ENCODE measurements around the gene HSD17B8.

Gene HSD17B8

DNA sequence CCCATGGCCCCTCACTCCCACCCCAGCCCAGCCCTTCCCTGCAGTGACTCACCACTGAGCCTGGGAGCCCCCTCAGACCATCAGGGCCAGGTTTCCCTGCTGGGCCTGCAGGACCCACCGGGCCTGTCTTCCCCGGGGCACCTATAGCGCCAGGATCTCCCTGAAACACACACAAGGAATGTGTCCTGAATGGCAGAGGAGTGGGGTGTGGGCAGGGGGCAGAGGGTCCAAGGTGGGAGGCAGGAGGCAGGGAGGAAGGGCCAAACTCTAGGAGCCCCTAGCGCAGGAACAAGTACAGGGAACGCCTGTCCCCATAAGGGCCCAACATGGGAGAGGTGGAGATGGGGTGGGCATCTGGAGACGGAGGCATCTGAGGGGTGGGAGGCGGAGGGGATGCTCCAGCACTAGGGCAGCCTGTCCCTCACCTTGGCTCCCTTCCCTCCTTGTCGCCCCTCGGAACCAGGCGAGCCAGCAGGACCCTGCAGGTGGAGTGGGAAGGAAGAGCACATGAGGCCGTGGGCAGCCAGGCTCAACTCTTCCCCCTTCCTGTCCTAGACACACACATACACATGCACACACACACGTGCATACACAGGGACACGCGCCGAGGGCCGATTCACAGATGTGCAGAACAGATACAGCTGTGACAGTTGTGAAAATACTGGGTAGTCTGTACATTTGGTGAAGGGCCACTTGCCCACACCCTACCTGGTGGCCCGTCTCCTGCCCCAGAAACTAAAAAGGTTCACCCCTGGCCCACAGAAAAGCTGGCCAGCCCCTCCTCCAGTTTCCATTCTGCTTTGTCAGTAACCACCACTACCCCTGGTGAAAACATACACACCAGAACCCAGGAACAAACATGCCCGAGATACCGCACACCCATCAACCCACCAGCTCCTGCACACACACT lies 36.8 kb upstream of the HSD17B8 start:
- H3K36me3 ChIP-seq (replicated peaks; ENCODE audit: low read depth, low read length): no peaks in the 10 kb centered on the region
- H3K4me3 ChIP-seq (ENCODE audit: low read length): no peak overlapping the region
- H3K27ac ChIP-seq (ENCODE audit: low read length): no peak overlapping the region
- no peak overlapping the region for H3K4me2 ChIP-seq (ENCODE audit: low read length)
- H3K9ac ChIP-seq (ENCODE audit: low read length): no peak overlapping the region
- H3K4me1 ChIP-seq (ENCODE audit: low read length): peaks cover 17% of the 10 kb centered on the region
- no peak overlapping the region for H2AFZ ChIP-seq (ENCODE audit: low read depth, low read length)
- no peaks in the 10 kb centered on the region for H4K20me1 ChIP-seq (ENCODE audit: insufficient read depth, low read length)
- no peaks in the 10 kb centered on the region for H3K9me3 ChIP-seq (ENCODE audit: insufficient read depth, low read length)
- TF ChIP-seq, protein P1, sequence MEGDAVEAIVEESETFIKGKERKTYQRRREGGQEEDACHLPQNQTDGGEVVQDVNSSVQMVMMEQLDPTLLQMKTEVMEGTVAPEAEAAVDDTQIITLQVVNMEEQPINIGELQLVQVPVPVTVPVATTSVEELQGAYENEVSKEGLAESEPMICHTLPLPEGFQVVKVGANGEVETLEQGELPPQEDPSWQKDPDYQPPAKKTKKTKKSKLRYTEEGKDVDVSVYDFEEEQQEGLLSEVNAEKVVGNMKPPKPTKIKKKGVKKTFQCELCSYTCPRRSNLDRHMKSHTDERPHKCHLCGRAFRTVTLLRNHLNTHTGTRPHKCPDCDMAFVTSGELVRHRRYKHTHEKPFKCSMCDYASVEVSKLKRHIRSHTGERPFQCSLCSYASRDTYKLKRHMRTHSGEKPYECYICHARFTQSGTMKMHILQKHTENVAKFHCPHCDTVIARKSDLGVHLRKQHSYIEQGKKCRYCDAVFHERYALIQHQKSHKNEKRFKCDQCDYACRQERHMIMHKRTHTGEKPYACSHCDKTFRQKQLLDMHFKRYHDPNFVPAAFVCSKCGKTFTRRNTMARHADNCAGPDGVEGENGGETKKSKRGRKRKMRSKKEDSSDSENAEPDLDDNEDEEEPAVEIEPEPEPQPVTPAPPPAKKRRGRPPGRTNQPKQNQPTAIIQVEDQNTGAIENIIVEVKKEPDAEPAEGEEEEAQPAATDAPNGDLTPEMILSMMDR (IDR thresholded peaks at IDR 0.05; ENCODE audit: low read depth, low read length): no peak
- no peak for TF ChIP-seq EZH2phosphoT487 (IDR thresholded peaks at IDR 0.05; ENCODE audit: low read depth)
- H3K79me2 ChIP-seq (ENCODE audit: low read length): no peaks in the 10 kb centered on the region
- no peaks in the 10 kb centered on the region for H3K27me3 ChIP-seq (ENCODE audit: low read depth, low read length)

DNA sequence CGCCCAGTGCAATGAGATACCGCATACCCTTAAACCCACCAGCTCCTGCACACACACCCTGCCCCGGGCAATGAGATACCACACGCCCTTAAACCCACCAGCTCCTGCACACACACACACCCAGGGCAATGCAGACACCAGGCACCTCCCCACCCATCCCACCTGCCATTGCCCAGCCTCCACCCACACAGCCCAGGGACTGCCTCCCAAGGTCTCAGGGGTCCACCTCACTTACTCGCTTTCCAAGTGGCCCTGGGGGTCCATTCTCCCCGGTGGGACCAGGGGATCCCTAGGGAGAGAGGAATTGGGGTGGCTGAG lies 36.2 kb upstream of the HSD17B8 start:
- no peak for TF ChIP-seq EZH2phosphoT487 (IDR thresholded peaks at IDR 0.05; ENCODE audit: low read depth)
- TF ChIP-seq, protein P1 (IDR thresholded peaks at IDR 0.05; ENCODE audit: low read depth, low read length): no peak
- Histone ChIP-seq H3K4me2 (ENCODE audit: low read length) (no peak overlapping the region), H4K20me1 (ENCODE audit: insufficient read depth, low read length) (no peaks in the 10 kb centered on the region), H2AFZ (ENCODE audit: low read depth, low read length) (no peak overlapping the region), H3K36me3 (replicated peaks; ENCODE audit: low read depth, low read length) (no peaks in the 10 kb centered on the region), H3K9ac (ENCODE audit: low read length) (no peak overlapping the region), H3K9me3 (ENCODE audit: insufficient read depth, low read length) (no peaks in the 10 kb centered on the region), H3K27me3 (ENCODE audit: low read depth, low read length) (no peaks in the 10 kb centered on the region), H3K79me2 (ENCODE audit: low read length) (no peaks in the 10 kb centered on the region), H3K27ac (ENCODE audit: low read length) (no peak overlapping the region), H3K4me1 (ENCODE audit: low read length) (peaks cover 17% of the 10 kb centered on the region), H3K4me3 (ENCODE audit: low read length) (no peak overlapping the region)

DNA sequence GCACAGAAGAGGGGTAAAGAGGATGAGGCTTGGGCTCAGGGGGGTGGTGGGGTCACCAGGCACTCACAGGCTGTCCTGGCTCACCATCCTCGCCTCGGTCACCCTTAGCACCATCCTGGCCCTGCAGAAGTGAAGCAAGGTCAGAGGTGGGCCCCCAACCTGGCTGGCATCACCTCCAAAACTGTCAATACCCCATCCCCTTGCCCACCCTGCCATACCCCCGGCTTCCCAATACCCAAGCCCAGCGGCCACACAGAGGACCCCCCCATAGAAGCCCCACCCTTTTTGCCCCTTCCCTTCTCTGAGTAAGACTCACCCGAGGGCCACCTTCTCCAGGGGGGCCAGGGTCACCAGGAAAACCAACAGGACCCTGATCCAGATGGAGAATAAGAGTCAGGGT lies 35.8 kb upstream of the HSD17B8 start:
- no peaks in the 10 kb centered on the region for H3K79me2 ChIP-seq (ENCODE audit: low read length)
- no peaks in the 10 kb centered on the region for H4K20me1 ChIP-seq (ENCODE audit: insufficient read depth, low read length)
- H3K27me3 ChIP-seq (ENCODE audit: low read depth, low read length): no peaks in the 10 kb centered on the region
- no peaks in the 10 kb centered on the region for H3K9me3 ChIP-seq (ENCODE audit: insufficient read depth, low read length)
- no peak overlapping the region for H3K27ac ChIP-seq (ENCODE audit: low read length)
- no peak overlapping the region for H3K4me3 ChIP-seq (ENCODE audit: low read length)
- H3K36me3 ChIP-seq (replicated peaks; ENCODE audit: low read depth, low read length): no peaks in the 10 kb centered on the region
- no peak overlapping the region for H2AFZ ChIP-seq (ENCODE audit: low read depth, low read length)
- TF ChIP-seq EZH2phosphoT487 (IDR thresholded peaks at IDR 0.05; ENCODE audit: low read depth): no peak
- TF ChIP-seq, protein P1 (IDR thresholded peaks at IDR 0.05; ENCODE audit: low read depth, low read length): no peak
- H3K4me2 ChIP-seq (ENCODE audit: low read length): no peak overlapping the region
- H3K4me1 ChIP-seq (ENCODE audit: low read length): peaks cover 17% of the 10 kb centered on the region
- no peak overlapping the region for H3K9ac ChIP-seq (ENCODE audit: low read length)

DNA sequence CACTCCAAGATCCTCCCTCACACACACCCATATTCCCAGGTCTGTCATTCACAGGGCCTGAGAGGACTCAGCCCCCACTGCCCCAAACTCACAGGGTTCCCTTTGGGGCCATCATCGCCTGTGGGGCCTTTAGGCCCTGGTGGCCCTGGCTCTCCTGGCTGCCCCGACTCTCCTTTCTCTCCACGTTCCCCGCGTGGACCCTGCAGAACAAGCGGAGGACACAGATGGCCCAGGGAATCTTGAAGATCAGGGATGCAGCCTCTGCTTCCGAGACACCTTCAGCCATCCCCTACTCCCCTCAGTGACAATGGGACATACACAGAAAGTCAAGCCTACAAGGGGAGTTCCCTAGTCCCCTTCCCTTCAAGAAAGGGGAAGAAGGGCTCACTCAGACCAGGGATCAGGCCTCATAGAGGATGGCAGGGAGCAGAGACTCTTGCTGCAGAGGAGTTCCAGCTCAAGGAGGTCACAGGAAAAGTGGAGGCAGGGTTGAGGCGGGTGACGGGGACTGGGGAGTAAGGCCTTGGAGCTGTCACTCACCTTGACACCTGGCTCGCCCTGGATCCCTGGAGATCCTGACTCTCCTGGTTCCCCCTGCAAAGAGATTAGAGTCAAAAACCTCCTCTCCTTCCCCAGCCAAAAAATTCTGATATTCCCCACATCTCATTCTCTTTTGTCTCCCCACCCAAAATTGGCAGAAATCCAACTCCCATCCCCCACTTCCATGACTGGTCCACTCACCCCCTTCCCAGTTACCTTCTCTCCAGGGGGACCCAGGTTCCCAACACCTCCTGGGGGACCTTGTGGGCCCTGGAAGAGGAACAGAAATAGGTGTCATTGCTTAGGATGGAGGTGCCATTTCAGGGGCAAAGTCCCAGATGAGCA lies 34.9 kb upstream of the HSD17B8 start:
- no peak overlapping the region for H3K4me3 ChIP-seq (ENCODE audit: low read length)
- no peaks in the 10 kb centered on the region for H3K36me3 ChIP-seq (replicated peaks; ENCODE audit: low read depth, low read length)
- H3K27ac ChIP-seq (ENCODE audit: low read length): no peak overlapping the region
- TF ChIP-seq, protein P1 (IDR thresholded peaks at IDR 0.05; ENCODE audit: low read depth, low read length): no peak
- TF ChIP-seq EZH2phosphoT487 (IDR thresholded peaks at IDR 0.05; ENCODE audit: low read depth): no peak
- no peak overlapping the region for H3K9ac ChIP-seq (ENCODE audit: low read length)
- peaks cover 17% of the 10 kb centered on the region for H3K4me1 ChIP-seq (ENCODE audit: low read length)
- no peak overlapping the region for H2AFZ ChIP-seq (ENCODE audit: low read depth, low read length)
- H3K27me3 ChIP-seq (ENCODE audit: low read depth, low read length): no peaks in the 10 kb centered on the region
- H3K79me2 ChIP-seq (ENCODE audit: low read length): no peaks in the 10 kb centered on the region
- H3K4me2 ChIP-seq (ENCODE audit: low read length): no peak overlapping the region; the same call in 1 of the 2 replicates
- H3K9me3 ChIP-seq (ENCODE audit: insufficient read depth, low read length): no peaks in the 10 kb centered on the region
- H4K20me1 ChIP-seq (ENCODE audit: insufficient read depth, low read length): no peaks in the 10 kb centered on the region
